GM18909 (cell line): ENCODE data around the gene HYCC1.
"Not testable (repeated sequence)": the region's sequence is repeated elsewhere in the genome, so short reads cannot be mapped to it uniquely, and the experiment has no call there.

Experiments
- ATAC-seq: cut with Tn5 transposase; IDR thresholded peaks from one replicate; pipeline ENCODE4 v1.9.1; 2021; ENCODE audit warnings: mild to moderate bottlenecking; ENCODE audit not compliant: unreplicated experiment, poor library complexity

Gene HYCC1

DNA sequence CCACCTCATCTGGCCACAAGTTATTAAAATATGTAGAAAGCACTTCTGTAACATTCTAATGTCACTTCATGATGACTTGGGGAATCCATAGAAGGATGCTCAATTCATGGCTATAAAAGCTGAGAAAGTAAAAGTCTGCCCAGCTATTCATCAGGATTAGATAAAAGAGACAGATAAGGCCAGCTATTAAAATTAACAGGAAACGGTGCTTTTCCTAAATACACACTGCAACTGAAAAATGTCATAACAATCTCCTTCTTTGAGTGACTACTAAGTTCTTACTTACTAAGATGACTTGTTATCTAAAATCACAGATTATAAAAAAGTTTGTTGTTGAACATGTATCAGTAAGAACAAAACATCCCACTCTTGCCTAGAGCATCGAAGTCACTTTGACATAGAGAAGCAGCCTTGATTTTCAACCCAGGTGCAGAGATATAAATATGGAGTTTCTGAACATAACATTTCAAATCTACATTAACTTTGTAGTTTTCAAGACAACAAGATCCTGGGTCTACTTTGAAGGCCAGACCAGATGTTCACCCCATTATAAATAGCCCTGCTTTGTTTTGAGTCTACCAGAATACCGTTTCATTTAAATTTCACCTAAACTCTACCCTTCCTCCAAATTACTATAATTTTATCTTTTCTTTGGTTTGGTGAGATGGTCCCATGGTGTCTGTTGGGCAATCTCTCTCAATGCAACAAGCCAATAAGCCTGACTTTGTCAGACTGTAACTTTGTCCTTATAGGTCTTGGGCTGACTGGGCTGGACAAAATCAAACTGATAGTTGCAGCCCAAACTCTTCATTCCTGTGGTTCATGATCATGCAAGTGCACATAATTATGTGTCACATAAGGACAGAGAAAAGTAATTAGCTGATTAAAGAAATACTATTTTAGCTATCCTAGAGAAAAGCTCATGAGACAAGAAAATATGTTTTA lies 24.0 kb downstream of the HYCC1 start:
- no peak for ATAC-seq

DNA sequence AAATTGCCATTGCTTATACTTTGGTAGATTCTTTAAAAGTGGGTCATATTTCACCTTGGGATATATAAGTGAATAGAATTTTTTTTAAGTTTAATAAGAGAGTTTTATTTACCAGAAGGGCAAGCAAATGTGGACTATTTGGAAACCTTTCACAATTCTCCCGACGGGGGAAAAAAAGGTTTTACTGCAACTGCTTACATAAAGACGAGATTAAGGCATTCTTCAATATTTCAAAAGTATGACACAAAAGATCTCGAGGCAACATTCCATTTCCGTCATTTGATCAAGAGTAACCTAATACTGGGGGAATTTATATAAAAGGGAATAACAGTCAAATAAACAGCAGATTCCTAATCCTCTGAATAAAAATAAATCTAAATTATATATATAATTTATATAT lies 28.5 kb downstream of the HYCC1 start:
- no peak for ATAC-seq

DNA sequence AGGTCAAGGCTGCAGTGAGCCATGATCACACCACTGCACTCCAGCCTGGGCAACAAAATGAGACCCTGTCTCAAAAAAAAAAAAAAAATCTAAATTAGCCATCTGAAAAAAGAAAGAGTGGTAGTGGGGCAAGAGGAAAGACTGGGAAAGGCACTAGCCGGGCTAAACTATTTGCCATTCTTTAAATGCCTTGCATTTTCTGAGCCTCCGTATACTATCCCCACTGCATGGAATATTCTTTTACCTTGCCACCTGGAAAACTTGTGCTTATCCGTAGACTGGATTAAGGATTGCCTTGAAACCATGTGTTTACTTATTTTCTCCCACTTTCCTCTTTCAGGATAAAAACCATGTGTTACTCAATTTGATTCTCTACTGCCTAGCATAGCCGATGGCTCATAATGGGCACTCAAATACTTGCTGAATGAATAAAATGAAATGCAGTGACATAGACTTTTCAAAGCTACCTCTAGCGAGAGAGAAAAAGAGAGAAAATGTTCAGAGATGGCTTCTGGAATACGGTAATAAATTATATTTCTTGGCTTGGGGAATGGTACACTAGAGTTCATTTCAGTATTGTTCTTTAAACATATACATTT lies 30.6 kb downstream of the HYCC1 start:
- ATAC-seq = no peak

DNA sequence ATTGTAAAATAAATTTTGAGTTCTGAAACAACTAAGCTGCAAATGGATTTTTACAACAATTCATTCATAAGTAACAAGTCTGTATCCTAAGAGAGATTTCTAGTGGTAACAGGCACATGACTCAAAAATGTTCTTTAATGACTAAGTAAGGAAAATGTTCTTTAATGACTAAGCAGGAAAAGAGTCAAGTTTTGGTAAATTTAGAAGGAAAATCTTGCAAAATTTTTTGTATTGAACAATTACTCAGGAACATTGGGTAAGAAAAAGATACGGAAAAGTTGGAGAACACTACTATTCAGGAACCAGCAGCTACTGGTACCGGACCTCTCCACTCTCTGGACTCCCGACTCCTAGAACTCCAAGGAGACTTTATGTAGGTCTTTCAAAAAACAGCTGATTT lies 33.5 kb downstream of the HYCC1 start:
- no peak for ATAC-seq

DNA sequence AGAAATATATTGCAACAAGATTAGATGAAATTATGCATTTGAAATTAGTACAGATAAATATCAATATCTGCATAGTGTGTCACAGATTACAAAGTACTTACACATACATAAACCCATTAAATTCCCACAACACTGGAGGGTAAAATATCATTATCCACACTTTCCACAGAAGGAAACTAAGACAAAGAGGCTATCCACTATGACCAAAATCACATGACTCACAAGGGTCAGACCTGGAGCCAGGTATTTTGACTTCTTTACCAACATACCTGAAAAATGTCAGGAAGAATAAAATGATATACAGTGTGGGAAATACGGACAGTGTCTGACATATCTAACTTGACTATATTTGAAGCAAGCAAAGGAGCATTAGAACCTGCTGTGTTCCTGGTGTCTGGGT lies 34.1 kb downstream of the HYCC1 start:
- ATAC-seq = no peak

DNA sequence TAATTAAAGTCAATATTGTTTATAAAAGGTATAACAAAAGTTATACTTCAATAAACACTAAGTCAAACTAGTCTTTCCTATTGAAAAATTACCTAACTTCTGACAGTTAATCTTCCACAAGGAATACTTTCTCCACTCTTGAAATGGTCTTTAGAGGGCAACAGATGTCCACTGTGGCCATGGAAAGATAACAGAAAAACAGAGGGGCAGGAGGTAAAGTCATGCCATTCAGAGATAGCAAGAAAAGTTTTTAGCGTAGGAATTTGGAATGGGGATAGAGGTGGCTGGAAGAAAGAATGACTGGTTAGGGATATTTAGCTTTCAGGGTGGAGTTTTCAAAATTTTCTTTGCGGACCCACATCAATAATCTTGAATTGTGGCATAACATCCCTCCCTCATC lies 34.7 kb downstream of the HYCC1 start:
- ATAC-seq = no peak

DNA sequence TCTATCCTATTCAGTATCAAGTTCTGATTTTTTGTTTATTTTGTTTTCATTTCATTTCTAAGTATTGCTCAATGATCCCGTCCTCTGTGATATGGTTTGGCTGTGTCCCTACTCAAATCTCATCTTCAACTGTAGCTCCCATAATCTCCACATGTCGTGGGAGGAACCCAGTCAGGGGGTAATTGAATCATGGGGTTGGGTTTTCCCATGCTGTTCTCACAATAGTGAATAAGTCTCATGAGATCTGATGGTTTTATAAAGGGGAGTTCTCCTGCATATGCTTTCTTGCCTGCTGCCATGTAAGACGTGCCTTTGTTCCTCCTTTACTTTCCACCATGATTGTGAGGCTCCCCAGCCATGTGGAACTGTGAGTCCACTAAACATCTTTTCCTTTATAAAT lies 39.3 kb downstream of the HYCC1 start:
- not testable (repeated sequence) for ATAC-seq

DNA sequence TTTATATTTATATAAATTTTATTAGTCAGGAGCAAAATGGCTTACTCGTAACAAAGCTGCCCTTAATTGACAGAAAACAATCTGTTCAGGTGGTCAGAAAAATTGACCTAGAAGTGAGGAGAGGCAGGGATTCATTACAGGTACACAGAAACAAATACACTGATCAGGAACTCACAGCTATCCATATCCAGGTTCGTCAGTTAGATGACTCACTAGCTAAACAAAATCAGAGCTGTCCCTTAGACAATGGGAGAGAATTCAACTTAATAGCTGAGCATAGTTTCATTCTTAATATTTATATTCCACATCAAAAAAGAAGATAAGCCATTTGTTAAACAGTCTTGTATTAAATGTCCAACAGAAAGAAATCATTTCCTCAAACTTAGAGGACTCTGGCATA lies 41.7 kb downstream of the HYCC1 start:
- no peak for ATAC-seq

DNA sequence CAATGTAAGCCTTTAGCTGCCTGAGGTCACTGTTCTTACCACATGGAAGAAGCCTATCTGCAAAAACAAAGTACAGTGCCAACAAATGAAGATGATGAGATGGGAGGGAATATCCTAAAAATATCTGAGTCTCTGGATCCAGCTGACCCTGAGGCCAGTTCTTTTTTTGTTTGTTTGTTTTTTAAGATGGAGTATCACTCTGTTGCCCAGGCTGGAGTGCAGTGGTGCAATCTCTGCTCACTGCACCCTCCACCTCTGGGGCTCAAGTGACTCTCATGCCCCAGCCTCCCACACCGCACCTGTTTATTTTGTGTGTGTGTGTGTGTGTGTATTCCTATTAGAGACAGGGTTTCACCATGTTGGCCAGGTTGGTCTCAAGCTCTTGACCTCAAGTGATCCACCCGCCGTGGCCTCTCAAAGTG lies 44.9 kb downstream of the HYCC1 start:
- no peak for ATAC-seq
